OCI-LY7 (cell line): ENCODE measurements around the gene FBXO17. TPM values are rescaled to one million over a fixed set of nuclear protein-coding genes. Genes with fewer than 3 reads are reported as not detected.

Experiments
- BruUV-seq: library from RNA; stranded (reverse); fragments of 400-500 nt; replicated peaks from 2 replicates; lab custom pipeline; 2021; lab: Mats Ljungman, UMichigan
- CTCF ChIA-PET: fragments of 300-600 bp; sonication (Branson Sonifier 250); formaldehyde crosslinking; loops from one replicate; lab custom pipeline; 2022; ENCODE audit warnings: antibody characterized with exemption; ENCODE audit not compliant: unreplicated experiment; lab: Charles Lee
- POLR2A ChIA-PET: fragments of 300-600 bp; sonication (Branson Sonifier 250); formaldehyde crosslinking; loops from one replicate; lab custom pipeline; 2022; ENCODE audit warnings: antibody characterized with exemption; lab: Charles Lee
- DNase-seq: peaks from one replicate; pipeline ENCODE4 v3.0.0-alpha.2; 2015; ENCODE audit warnings: low spot score
- H2AFZ ChIP-seq: fragments of 200-600 bp; sonication (generic), shearing (Covaris generic); 2 replicates; pipeline ENCODE4 v1.6.1; 2014; ENCODE audit warnings: mild to moderate bottlenecking, antibody characterized with exemption, low read length, moderate library complexity
- H3K27ac ChIP-seq: fragments of 200-600 bp; sonication (generic); 2 replicates; pipeline ENCODE4 v1.5.1; 2014; ENCODE audit warnings: mixed run types, low read depth, mild to moderate bottlenecking, moderate library complexity, low read length, inconsistent platforms; ENCODE audit not compliant: poor library complexity, severe bottlenecking
- H3K36me3 ChIP-seq: fragments of 200-600 bp; sonication (generic); 2 replicates; pipeline ENCODE4 v1.6.1; 2014; ENCODE audit warnings: mild to moderate bottlenecking, antibody characterized with exemption, low read length, moderate library complexity, mixed read lengths; ENCODE audit not compliant: insufficient read depth
- H3K4me1 ChIP-seq: fragments of 200-600 bp; sonication (generic); 2 replicates; pipeline ENCODE4 v1.5.1; 2014; ENCODE audit warnings: mild to moderate bottlenecking, low read length; ENCODE audit not compliant: insufficient read depth, poor library complexity, severe bottlenecking
- H3K4me2 ChIP-seq: fragments of 200-600 bp; sonication (generic); 2 replicates; pipeline ENCODE4 v1.6.1; 2014; ENCODE audit warnings: mild to moderate bottlenecking, low read length
- H3K4me3 ChIP-seq: fragments of 200-600 bp; sonication (generic); 2 replicates; pipeline ENCODE4 v1.5.1; 2014; ENCODE audit warnings: mild to moderate bottlenecking, low read depth, low read length; ENCODE audit not compliant: poor library complexity, severe bottlenecking
- H3K79me2 ChIP-seq: fragments of 200-600 bp; sonication (generic); 2 replicates; pipeline ENCODE4 v1.6.1; 2016; ENCODE audit warnings: low read depth, mild to moderate bottlenecking, low read length, moderate library complexity, mixed read lengths; ENCODE audit not compliant: insufficient read depth
- H3K9me2 ChIP-seq: fragments of 200-600 bp; sonication (generic); 2 replicates; pipeline ENCODE4 v1.6.1; 2016; ENCODE audit warnings: mild to moderate bottlenecking, low read length, mixed read lengths; ENCODE audit not compliant: insufficient read depth
- H3K9me3 ChIP-seq: fragments of 200-600 bp; sonication (generic); 2 replicates; pipeline ENCODE4 v1.6.1; 2014; ENCODE audit warnings: mild to moderate bottlenecking, mixed run types, low read length, mixed read lengths
- H4K20me1 ChIP-seq: fragments of 200-600 bp; sonication (generic); 2 replicates; pipeline ENCODE4 v1.6.1; 2014; ENCODE audit warnings: mild to moderate bottlenecking, antibody characterized with exemption, low read length, moderate library complexity, mixed read lengths; ENCODE audit not compliant: insufficient read depth
- EZH2phosphoT487 ChIP-seq: fragments of 200-600 bp; sonication (generic); IDR thresholded peaks from 2 replicates; pipeline ENCODE4 v1.6.1; 2018; ENCODE audit warnings: low read depth, borderline replicate concordance, mild to moderate bottlenecking, mixed run types, antibody characterized with exemption, low read length, moderate library complexity, mixed read lengths
- intact Hi-C: fragments of 100-400 bp; cut with micrococcal nuclease; formaldehyde crosslinking; loops from one replicate; pipeline ENCODE4 v1.10.0; 2022; ENCODE audit not compliant: unreplicated experiment
- total RNA-seq, 2 experiments: library from RNA; depleted of rRNA in 1 of 2; stranded (reverse); fragments of >200 nt in 1 of 2; shearing (Covaris generic) in 1 of 2; gene quantifications; 2 replicates each; pipeline ENCODE4 v1.2.3, GENCODE V29; 2014 to 2022
- TF ChIP-seq, protein P1 (sequence below): fragments of 200-600 bp; sonication (generic); conservative IDR thresholded peaks from 2 replicates; pipeline ENCODE4 v1.5.1; 2014; ENCODE audit warnings: mild to moderate bottlenecking, antibody characterized with exemption, low read length, moderate library complexity, mixed read lengths

Gene FBXO17
- total RNA-seq, 2 experiments from 2014 or later = not detected

DNA sequence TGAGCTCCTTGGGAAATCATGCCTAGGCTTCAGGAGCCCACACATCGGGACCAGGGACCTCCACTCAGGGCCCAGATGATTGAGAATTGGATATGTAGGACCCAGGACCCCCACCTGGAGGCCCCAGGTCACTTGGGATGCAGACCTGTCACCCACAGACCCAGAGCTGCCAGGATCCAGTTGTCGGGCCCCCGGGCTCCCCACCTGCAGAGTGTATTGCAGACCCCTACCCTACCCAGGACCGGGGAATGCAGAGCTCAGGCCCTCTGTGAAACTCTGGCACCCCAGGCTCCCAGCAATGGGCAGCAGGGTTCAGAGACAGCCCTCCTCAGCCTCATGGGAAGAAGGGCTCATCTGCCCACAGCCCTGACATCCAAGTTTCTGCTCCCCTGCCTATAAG lies 69.9 kb downstream of the FBXO17 start:
- Histone ChIP-seq H2AFZ (no peak overlapping the region), H4K20me1 (no peaks in the 10 kb centered on the region), H3K9me3 (peaks cover 4% of the 10 kb centered on the region; the same call in 1 of the 2 replicates), H3K79me2 (peaks cover 12% of the 10 kb centered on the region), H3K4me1 (peaks cover 4% of the 10 kb centered on the region), H3K4me2 (no peak overlapping the region), H3K27ac (no peak overlapping the region), H3K4me3 (no peak overlapping the region), H3K9me2 (no peaks in the 10 kb centered on the region), H3K36me3 (peaks cover 29% of the 10 kb centered on the region)
- CTCF ChIA-PET = interaction anchor here (0.6 kb wide), 1 partner anchor 399 kb away, joined by 3 read pairs; no protein-coding TSS in a partner anchor
- no TSS peak for BruUV-seq
- DNase-seq = no peak
- POLR2A ChIA-PET = no interaction called here
- TF ChIP-seq, protein P1, sequence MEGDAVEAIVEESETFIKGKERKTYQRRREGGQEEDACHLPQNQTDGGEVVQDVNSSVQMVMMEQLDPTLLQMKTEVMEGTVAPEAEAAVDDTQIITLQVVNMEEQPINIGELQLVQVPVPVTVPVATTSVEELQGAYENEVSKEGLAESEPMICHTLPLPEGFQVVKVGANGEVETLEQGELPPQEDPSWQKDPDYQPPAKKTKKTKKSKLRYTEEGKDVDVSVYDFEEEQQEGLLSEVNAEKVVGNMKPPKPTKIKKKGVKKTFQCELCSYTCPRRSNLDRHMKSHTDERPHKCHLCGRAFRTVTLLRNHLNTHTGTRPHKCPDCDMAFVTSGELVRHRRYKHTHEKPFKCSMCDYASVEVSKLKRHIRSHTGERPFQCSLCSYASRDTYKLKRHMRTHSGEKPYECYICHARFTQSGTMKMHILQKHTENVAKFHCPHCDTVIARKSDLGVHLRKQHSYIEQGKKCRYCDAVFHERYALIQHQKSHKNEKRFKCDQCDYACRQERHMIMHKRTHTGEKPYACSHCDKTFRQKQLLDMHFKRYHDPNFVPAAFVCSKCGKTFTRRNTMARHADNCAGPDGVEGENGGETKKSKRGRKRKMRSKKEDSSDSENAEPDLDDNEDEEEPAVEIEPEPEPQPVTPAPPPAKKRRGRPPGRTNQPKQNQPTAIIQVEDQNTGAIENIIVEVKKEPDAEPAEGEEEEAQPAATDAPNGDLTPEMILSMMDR = no peak
- no peak for TF ChIP-seq EZH2phosphoT487
- intact Hi-C loops = no loop called here

DNA sequence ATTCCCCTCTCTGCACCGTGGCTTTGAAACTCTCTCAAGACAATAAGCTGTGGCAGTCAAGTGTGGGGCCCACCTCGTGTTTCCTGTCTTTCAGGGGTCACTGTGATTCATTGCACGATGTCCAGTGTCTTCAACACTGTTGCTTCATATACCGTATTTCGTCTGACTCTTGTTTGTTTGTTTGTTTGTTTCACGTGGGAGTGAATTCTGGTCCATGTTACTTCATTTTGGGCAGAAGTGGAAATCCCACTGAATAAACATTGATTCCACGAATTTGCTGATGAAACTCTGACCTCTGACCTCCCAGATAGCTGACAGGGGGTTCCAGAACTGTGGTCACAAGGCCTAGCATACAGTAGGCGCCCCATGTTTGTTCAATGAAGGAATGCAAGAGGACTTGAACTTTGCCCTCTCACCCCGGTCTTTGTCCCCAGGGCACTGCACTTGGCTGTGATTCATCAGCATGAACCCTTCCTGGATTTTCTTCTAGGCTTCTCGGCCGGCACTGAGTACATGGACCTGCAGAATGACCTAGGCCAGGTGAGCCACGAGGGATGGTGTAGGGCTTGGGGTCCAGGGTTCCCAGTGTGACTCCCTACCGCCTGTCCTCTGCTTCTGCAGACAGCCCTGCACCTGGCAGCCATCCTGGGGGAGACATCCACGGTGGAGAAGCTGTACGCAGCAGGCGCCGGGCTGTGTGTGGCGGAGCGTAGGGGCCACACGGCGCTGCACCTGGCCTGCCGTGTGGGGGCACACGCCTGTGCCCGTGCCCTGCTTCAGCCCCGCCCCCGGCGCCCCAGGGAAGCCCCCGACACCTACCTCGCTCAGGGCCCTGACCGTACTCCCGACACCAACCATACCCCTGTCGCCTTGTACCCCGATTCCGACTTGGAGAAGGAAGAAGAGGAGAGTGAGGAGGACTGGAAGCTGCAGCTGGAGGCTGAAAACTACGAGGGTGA lies 70.7 kb downstream of the FBXO17 start:
- no peak for DNase-seq
- no peak overlapping the region for H2AFZ ChIP-seq
- CTCF ChIA-PET = interaction anchor here (0.6 kb wide), 1 partner anchor 398 kb away, joined by 3 read pairs; no protein-coding TSS in a partner anchor
- H3K27ac ChIP-seq = no peak overlapping the region
- no peak overlapping the region for H3K4me3 ChIP-seq
- H3K4me2 ChIP-seq = no peak overlapping the region
- H3K9me3 ChIP-seq = peaks cover 4% of the 10 kb centered on the region; the same call in 1 of the 2 replicates
- intact Hi-C loops = no loop called here
- peaks cover 19% of the 10 kb centered on the region for H3K79me2 ChIP-seq
- H4K20me1 ChIP-seq = no peaks in the 10 kb centered on the region
- POLR2A ChIA-PET = interaction anchor here (0.5 kb wide), 1 partner anchor 240 kb away, joined by 4 read pairs; no protein-coding TSS in a partner anchor
- H3K36me3 ChIP-seq = peaks cover 29% of the 10 kb centered on the region
- peaks cover 6% of the 10 kb centered on the region for H3K4me1 ChIP-seq
- H3K9me2 ChIP-seq = no peaks in the 10 kb centered on the region
- TF ChIP-seq, protein P1 = no peak
- TF ChIP-seq EZH2phosphoT487 = no peak
- BruUV-seq = no TSS peak
